K562 (cell line): ENCODE results near the gene DEDD2. TPM values are rescaled to one million over a fixed set of nuclear protein-coding genes. Genes with fewer than 3 reads are reported as not detected.
A peak's percentile ranks its signal among the peaks of the same experiment; 100 is the strongest.

Source experiments
- ARID1B ChIP-seq: fragments of 450-650 bp; IDR thresholded peaks from 2 replicates; pipeline ENCODE4 v1.6.1; 2016; ENCODE audit warnings: antibody characterized with exemption, mild to moderate bottlenecking, inconsistent platforms
- ATF7 ChIP-seq: fragments of 450-650 bp; IDR thresholded peaks from 2 replicates; pipeline ENCODE4 v1.7.1; 2014; ENCODE audit warnings: mild to moderate bottlenecking, moderate library complexity
- BHLHE40 ChIP-seq: IDR thresholded peaks from 2 replicates; pipeline ENCODE4 v1.6.1; 2011; ENCODE audit warnings: low read length, improper control_type of control experiment
- CBFA2T2 ChIP-seq: fragments of 450-650 bp; conservative IDR thresholded peaks from 2 replicates; pipeline ENCODE4 v1.6.1; 2017; ENCODE audit warnings: mild to moderate bottlenecking
- FOXP4 ChIP-seq: sonication (generic); formaldehyde crosslinking; IDR thresholded peaks from 2 replicates; pipeline ENCODE4 v1.8.0; 2022; ENCODE audit warnings: mild to moderate bottlenecking, missing genetic modification reagents, borderline replicate concordance
- MNT ChIP-seq, 2 experiments: fragments of 450-650 bp; conservative IDR thresholded peaks; 2 replicates each; pipeline ENCODE4 v1.6.1; 2017; ENCODE audit warnings: mild to moderate bottlenecking in 2 of 2, moderate library complexity in 2 of 2
- NCOR1 ChIP-seq: fragments of 450-650 bp; IDR thresholded peaks from 2 replicates; pipeline ENCODE4 v1.6.1; 2016; ENCODE audit warnings: mild to moderate bottlenecking, moderate library complexity
- TAL1 ChIP-seq: fragments of 450-650 bp; IDR thresholded peaks from 2 replicates; pipeline ENCODE4 v1.6.1; 2016; ENCODE audit warnings: mild to moderate bottlenecking
- TCF3 ChIP-seq: sonication (generic); formaldehyde crosslinking; IDR thresholded peaks from 2 replicates; pipeline ENCODE4 v1.4.0; 2020; ENCODE audit warnings: mild to moderate bottlenecking, missing genetic modification reagents
- THRAP3 ChIP-seq: fragments of 450-650 bp; IDR thresholded peaks from 2 replicates; pipeline ENCODE4 v1.6.1; 2016; ENCODE audit warnings: mild to moderate bottlenecking, inconsistent platforms, borderline replicate concordance
- ZFP1 ChIP-seq: fragments of 450-650 bp; formaldehyde crosslinking; IDR thresholded peaks from 2 replicates; pipeline ENCODE4 v1.4.0; 2020; ENCODE audit warnings: mild to moderate bottlenecking, mixed read lengths
- ZNF143 ChIP-seq: sonication (generic); formaldehyde crosslinking; IDR thresholded peaks from 2 replicates; pipeline ENCODE4 v1.9.0; 2022; ENCODE audit warnings: mild to moderate bottlenecking, missing genetic modification reagents
- ZNF23 ChIP-seq: fragments of 250-450 bp; sonication (Bioruptor Pico); IDR thresholded peaks from 2 replicates; pipeline ENCODE4 v1.4.0; 2020; ENCODE audit warnings: mild to moderate bottlenecking
- polyA plus RNA-seq, 8 experiments: library from polyadenylated mRNA; depleted of rRNA in 4 of 8; stranded (reverse) in 5 of 8; unstranded in 3 of 8; fragments of >200 nt; fragmentation: Nextera tagmentation in 2 of 8; fragmentation: Illumina TruSeq in 1 of 8; extraction: Ambion mirVana in 2 of 8; extraction: Trizol in 1 of 8; gene quantifications; 2 replicates each; pipeline versions ENCODE4 v1.2.1 to v1.2.3, GENCODE V29; 2011 to 2014; ENCODE audit warnings: inconsistent platforms in 1 of 8, missing spikeins in 1 of 8
- total RNA-seq, 7 experiments: library from RNA; depleted of rRNA in 6 of 7; stranded (reverse); fragments of >200 nt in 6 of 7; fragmentation: Illumina TruSeq in 2 of 7; extraction: Trizol in 2 of 7; gene quantifications; 2 replicates each; pipeline versions ENCODE4 v1.2.1 to v1.2.3, GENCODE V29; 2011 to 2021; ENCODE audit warnings: low replicate concordance in 1 of 7
- TF ChIP-seq, protein P1 (sequence below), 2 experiments: fragments of 450-650 bp; IDR thresholded peaks; 2 replicates each; pipeline ENCODE4 v1.6.1; 2016; ENCODE audit warnings: mild to moderate bottlenecking in 2 of 2, borderline replicate concordance in 1 of 2, low read depth in 1 of 2, moderate library complexity in 1 of 2

The DEDD2 gene
- total and polyA plus RNA-seq, 9 of the 15 experiments (the other 6 are each of a cell fraction or from before 2014, with no cell fraction given): 4.3 to 43.0 (median 29.2) TPM

DNA sequence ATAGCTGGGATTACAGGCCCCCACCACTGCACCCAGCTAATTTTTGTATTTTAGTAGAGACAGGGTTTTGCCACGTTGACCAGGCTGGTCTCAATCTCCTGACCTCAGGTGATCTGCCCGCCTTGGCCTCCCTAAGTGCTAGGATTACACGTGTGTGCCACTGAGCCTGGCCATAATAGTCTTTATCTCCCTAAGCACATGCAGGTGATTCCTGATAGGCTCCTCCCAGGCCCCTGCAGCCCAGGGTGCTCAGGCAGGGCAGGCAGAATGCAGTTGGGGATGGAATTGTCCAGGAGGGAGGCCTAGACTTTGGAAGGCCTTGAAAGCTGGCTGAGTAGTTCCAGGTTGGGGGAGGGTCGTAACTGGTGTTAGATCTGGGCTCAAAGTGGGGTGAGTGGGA lies 11.2 kb upstream of the DEDD2 start (continued):
- TF ChIP-seq, protein P1, sequence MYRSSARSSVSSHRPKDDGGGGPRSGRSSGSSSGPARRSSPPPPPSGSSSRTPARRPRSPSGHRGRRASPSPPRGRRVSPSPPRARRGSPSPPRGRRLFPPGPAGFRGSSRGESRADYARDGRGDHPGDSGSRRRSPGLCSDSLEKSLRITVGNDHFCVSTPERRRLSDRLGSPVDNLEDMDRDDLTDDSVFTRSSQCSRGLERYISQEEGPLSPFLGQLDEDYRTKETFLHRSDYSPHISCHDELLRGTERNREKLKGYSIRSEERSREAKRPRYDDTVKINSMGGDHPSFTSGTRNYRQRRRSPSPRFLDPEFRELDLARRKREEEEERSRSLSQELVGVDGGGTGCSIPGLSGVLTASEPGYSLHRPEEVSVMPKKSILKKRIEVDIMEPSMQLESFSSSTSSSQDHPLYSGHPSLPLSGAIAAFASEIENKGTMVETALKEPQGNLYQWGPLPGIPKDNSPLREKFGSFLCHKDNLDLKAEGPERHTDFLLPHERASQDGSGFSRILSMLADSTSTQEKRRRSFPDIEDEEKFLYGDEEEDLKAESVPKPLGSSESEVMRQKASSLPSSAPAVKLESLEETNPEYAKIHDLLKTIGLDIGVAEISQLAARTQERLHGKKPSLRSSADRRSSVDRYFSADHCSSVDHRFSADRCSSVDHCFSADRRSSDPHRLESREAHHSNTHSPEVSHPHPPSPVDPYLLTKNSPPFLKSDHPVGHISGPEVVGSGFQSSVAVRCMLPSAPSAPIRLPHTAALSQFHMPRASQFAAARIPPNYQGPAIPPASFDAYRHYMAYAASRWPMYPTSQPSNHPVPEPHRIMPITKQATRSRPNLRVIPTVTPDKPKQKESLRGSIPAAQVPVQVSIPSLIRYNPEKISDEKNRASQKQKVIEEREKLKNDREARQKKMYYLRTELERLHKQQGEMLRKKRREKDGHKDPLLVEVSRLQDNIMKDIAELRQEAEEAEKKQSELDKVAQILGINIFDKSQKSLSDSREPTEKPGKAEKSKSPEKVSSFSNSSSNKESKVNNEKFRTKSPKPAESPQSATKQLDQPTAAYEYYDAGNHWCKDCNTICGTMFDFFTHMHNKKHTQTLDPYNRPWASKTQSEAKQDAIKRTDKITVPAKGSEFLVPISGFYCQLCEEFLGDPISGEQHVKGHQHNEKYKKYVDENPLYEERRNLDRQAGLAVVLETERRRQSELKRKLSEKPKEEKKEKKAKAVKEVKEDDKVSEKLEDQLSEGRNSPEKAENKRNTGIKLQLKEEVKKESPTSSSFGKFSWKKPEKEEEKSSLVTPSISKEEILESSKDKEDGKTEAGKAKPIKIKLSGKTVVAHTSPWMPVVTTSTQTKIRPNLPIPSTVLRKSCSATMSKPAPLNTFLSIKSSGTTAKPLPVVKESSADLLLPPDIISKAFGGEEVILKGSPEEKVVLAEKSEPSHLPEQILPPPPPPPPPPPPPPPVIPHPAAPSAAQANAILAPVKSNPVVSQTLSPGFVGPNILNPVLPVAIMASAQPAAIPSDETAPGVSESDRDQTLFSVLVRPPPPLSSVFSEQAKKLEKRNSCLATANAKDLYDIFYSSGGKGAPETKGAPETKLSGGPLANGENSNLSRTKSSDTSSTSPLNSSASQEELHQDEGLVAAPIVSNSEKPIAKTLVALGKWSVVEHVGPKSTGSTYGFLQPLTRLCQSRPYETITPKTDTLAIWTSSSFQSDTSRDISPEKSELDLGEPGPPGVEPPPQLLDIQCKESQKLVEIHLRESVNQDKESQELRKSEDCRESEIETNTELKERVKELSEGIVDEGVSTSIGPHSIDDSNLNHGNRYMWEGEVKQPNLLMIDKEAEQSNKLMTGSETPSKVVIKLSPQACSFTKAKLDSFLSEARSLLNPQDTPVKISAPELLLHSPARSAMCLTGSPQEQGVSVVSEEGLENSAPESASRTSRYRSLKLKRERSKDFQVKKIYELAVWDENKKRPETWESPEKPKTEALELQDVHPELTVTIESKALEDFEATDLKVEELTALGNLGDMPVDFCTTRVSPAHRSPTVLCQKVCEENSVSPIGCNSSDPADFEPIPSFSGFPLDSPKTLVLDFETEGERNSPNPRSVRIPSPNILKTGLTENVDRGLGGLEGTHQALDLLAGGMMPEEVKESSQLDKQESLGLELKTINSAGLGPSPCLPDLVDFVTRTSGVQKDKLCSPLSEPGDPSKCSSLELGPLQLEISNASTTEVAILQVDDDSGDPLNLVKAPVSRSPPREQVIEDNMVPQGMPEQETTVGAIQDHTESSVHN (IDR thresholded peaks at IDR 0.05; ENCODE audit: borderline replicate concordance in 1 of 2, low read depth in 1 of 2): no peak
- 0 out of 2 replicates have a peak, but pooled peaks have one; percentile 38 for TF ChIP-seq NCOR1
- peak; percentile 47; the same call in 1 of the 2 replicates for TF ChIP-seq TCF3 (CRISPR knock-in tag)
- no peak for TF ChIP-seq ZNF143 (CRISPR knock-in tag)
- peak; percentile 48 for TF ChIP-seq ARID1B
- peak; percentile 36 to 45; a peak in 3 of 4 replicates for TF ChIP-seq MNT (conservative IDR thresholded peaks at IDR 0.05)
- no peak for TF ChIP-seq FOXP4
- peak; percentile 37; the same call in 1 of the 2 replicates for TF ChIP-seq TAL1
- no peak for TF ChIP-seq ZNF23 (CRISPR knock-in tag)
- no peak for TF ChIP-seq THRAP3
- no peak for TF ChIP-seq ZFP1 (CRISPR knock-in tag)
- 0 out of 2 replicates have a peak, but pooled peaks have one; percentile 29 for TF ChIP-seq CBFA2T2
- peak; percentile 59; the same call in 1 of the 2 replicates for TF ChIP-seq BHLHE40
- TF ChIP-seq ATF7: no peak
